ENCODE measurements around the gene TRAPPC5.

The TRAPPC5 gene

DNA sequence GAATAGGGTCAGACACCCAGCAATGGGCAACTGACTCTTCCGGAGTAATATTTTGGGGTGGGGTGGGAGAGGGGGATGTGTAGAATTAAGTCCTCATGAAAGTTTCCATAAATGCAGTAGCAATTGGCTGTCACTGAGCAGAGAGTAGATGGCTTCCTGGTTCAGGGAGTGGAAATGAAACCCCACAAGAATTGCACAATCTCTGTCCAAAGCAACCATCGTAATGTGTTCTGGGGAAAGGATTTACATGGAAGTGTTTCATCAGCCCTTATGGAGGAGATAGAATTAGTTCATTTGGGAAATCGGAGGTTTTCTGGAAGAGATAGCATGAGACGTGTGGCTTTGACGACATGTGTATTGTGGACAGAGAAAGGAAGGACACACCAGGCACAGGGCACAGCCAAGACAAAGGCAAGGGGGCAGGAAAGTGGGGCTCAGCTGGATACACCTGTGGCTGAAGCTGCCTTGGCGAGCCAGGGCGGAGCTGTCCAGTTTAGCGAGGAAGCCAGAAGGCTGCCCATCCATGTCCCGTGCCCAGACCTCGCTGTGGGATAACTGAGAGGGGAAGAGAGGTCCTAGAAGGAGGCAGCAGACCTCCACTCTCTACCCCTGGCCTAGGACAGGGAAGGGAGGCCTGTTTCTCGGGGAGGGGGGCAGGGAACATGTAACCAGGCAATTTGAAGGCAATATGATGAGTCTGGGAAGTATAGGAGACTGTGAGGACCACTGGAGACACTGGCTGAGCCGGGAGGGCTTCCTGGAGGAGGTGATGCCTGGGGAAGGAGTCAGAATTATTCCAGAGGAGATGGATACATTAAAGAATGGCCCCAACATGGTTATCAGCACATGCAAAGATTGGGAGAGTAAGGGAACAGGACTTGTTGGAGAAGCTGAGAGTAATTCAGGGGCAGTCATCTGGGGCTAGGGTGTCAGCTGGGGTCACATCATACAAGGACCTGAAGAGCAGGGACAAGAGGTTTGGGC is 53.9 kb downstream of the TRAPPC5 start:
- no peak for DNase-seq

DNA sequence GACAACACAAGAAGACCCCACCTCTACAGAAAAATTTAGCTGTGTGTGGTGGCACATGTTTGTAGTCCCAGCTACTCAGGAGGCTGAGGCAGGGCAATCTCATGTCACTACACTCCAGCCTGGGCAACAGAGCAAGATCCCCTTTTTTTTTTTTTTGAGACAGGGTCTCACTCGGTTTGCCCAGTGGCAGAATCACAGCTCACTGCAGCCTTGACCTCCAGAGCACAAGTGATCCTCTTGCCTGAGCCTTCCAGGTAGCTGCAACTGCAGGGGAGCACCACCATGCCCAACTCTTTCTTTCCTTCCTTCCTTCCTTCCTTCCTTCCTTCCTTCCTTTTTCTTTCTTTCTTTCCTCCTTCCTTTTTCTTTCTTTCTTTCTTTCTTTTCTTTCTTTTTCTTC is 55.5 kb downstream of the TRAPPC5 start:
- no peak for DNase-seq

DNA sequence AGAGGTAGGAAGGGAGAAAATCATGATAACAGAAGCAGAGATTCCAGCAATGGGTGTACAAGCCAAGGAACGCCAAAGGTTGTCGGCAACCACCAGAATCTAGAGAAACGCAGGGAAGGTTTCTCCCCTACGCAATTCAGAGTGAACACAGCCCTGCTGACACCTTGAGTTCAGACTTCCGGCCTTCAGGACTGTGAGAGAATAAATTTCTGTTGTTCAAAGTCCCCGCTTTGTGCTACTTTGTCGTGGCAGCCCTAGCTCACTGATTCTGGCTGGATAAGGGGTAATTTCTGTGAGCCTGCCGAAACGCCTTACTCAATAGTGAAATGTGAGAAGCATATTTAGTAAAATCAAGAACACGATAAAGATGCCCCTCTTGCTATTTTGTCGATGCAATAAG is 56.6 kb downstream of the TRAPPC5 start:
- no peak for DNase-seq

All from NK-92 treated with Interleukin-12 subunit alpha and Interleukin-12 subunit beta, amount 100 ng/mL, for 24 hours (cell line).